GM12892 (cell line): ENCODE data around the gene PIK3C2G.

Experiments
- POLR2A ChIP-seq: IDR thresholded peaks from 2 replicates; pipeline ENCODE4 v1.6.1; 2011; ENCODE audit warnings: low read depth, low read length, control low read depth
- POLR2AphosphoS5 ChIP-seq: IDR thresholded peaks from 2 replicates; pipeline ENCODE4 v1.6.1; 2011; ENCODE audit warnings: low read depth, low read length, control low read depth

GRCh38 chr12:18632848-18633247 is 371.5 kb downstream of the PIK3C2G start:
- no peak for TF ChIP-seq POLR2A
- TF ChIP-seq POLR2AphosphoS5 = no peak
